GM19025 (cell line): ENCODE results near the gene ADD1.

Source experiments
- ATAC-seq: cut with Tn5 transposase; IDR thresholded peaks from one replicate; pipeline ENCODE4 v1.9.1; 2021; ENCODE audit warnings: mild to moderate bottlenecking, low read depth, moderate library complexity; ENCODE audit not compliant: unreplicated experiment

ADD1 gene

DNA sequence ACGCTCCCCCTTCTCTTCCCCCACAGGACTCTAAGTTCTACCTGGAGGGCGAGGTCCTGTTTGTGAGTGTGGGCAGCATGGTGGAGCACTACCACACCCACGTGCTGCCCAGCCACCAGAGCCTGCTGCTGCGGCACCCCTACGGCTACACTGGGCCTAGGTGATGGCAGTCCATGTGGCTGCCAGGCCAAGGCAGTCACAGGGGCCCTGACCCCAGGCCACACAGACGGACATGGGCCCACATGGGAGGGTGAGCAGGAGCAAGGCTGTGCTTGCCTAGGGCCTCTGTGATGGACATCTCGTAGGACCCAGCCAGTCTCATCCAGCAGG lies 10.0 kb upstream of the ADD1 start:
- no peak for ATAC-seq

DNA sequence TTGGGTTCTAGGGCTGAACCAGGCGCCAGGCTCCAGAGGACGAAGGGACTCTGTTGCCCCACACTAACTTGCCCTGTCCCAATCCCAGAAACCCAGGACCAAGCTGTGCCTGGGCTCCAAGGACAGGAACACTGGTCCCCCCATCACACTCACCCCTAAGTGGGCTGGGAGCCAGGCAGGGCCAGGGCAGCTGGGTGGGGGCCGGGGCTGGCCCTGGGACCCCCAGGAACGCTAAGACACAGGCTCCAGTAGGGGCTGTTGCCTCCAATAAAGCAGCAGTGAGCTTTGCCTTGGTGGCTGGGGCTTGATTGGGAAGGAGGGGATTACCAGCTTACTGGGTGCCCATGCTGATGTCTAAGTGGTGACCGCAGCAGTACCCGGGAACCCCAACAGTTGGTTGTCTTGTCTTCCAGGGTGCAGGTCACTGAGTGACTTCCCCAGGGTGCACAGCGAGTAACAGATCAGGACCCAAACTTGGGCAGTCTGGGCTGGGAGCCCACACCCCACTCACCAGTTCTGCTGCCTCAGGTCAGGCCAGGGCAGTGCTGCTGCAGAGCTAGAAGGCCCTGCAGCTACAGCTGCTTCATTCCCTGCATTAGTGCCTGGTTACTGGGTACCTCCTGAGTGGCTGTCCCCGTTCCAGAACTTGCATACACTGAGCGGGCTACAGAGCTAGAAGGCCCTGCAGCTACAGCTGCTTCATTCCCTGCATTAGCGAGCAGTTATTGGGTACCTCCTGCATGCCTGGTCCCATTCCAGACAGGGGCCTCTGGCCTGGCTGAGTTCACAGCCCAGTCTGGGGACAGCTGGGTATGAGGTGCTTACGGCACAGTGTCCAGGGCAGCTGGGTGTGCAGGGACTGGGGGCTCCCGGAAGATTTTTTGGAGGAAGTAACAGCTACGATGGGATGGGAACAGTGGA lies 9.4 kb upstream of the ADD1 start:
- no peak for ATAC-seq

DNA sequence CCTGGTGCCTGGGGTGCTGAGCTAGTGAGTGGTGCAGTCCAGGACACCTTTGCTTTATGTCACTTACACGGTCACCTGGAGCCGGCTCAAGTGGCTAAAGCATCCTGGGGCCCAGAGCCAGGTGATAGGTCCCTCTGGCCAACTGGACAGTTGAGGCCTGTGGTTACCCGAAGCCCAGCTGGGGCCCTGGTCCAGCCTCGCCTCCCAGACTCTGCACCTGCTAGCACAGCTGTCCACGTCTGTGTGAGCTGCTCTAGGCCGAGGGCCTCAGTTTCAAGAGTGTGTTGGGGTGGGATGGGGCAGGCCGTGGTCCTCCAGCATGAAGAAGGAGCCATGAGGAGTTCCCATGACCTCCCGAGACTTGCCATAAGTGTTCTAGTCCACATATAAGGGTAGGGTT lies 7.7 kb upstream of the ADD1 start:
- ATAC-seq: no peak

DNA sequence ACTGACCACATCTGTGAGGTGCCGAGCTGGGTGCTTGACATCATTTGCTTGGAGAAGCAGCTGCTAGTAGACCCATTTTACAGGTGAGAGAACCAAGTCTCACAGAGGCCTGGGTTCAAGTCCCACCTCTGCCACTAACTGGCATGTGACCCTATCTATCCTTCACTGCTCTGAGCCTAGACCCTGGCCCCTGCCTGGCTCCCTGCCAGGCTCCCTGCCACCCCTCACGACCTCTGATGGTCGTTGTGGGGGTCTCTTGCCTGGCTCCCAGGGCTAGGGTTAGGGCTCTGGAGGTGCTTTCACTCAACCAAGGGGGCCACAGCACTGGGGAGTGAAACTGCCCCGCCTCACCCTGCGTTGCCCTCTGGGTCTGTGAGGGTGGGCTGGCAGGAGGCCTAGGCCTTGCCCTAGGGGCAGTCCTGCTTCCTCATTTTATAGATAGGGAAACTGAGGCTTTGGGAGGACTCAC lies 7.2 kb upstream of the ADD1 start:
- ATAC-seq: no peak

DNA sequence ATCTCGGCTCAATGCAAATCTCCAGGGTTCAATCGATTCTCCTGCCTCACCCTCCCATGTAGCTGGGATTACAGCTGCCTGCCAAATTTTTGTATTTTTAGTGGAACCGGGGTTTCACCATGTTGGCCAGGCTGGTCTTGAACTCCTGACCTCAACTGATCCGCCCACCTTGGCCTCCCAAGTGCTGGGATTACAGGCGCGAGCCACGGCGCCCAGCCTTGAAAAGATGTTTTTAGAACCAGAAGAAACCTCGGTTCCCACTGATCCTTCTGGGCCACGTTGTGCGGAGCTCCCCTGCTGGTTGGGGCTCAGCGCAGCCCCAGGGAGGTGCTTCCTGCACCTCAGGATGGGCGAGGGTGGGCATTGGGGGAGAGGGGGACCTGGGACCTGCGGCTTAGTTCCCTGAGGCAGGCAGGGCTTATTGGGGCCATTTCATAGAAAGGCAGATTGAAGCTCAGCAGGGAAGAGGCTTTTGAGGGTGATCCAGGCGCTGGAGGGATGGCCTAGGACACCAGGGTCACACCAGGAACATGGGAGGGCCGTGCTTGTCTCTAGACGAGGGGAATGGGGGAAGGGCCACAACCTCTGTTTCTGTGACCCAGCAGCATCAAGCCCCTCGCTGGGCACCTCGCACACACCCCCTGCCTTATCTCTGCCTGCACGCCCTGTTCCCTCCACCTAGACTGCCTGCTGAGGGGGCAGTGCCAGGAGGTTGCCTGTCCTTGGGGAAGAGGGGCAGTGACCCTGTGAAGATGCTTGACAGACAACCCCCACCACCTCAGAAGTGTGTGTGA lies 6.3 kb upstream of the ADD1 start:
- ATAC-seq: no peak

DNA sequence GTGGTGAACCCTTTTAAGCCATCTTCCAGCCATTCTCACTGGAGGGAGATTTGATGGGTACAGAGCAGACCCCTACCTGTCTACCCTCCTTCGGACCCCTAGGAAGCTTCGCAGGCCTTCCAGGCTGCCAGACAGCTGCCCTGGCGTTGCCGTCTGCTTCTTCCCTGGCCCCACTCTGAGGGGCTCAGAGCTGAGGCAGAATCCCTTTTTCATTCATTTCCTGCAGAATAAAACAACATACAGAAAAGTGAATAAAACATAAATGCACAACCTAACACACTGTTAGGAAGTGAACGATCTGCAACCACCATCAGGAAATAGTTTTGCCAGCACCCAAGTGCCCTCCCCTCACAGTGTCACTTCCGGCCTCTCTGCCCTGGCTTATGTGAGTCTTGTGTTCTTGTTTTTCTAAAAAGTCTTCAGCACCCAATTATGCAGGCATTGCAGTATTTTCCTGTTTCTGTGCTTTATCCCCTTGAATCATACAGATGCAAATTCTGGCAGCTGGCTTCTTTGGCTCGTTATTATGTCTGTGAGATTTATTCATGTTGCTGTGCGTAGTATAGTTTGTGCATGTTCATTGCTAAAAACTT lies 5.6 kb upstream of the ADD1 start:
- ATAC-seq: no peak

DNA sequence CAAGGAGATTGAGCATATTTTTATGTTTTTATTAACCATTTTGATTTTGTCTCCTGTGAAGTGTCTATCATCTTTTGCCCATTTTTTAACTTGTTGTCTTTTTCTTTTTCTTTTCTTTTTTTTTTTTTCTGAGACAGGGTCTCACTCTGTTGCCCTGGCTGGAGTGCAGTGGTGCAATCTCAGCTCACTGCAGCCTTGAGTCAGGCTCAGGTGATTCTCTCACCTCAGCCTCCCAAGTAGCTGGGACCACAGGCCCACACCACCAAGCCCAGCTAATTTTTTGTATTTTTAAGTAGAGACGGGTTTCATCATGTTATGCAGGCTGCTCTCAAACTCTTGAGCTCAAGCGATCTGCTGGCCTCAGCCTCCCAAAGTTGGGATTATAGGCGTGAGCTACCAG lies 4.6 kb upstream of the ADD1 start:
- ATAC-seq: no peak

DNA sequence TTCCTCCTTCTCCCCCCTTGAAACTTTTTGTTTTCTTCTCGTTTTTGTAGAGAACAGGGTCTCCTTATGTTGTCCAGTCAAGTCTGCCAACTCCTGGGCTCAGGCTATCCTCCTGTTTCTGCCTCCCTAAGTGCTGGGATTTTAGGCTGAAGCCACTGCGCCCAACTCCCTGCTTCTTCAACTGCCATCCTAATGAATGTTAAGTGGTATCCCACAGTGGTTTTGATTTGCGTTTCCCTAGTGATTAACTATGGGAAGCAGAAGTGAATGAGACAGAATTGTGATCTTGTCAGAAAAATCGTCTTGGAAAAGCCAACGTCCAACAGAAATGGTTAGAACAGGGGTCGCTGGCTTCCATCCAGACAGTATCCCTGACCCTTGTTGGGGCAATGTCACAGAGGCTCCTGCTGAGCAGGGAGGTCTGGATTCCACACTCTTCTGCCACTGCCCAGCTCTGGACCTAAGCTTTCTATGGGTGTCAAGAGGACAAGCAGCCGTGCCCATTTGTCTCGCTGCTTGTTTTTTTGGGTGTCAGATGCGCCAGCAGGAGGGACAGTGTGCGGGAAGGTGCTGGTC lies 869 bp upstream of the ADD1 start:
- no peak for ATAC-seq

DNA sequence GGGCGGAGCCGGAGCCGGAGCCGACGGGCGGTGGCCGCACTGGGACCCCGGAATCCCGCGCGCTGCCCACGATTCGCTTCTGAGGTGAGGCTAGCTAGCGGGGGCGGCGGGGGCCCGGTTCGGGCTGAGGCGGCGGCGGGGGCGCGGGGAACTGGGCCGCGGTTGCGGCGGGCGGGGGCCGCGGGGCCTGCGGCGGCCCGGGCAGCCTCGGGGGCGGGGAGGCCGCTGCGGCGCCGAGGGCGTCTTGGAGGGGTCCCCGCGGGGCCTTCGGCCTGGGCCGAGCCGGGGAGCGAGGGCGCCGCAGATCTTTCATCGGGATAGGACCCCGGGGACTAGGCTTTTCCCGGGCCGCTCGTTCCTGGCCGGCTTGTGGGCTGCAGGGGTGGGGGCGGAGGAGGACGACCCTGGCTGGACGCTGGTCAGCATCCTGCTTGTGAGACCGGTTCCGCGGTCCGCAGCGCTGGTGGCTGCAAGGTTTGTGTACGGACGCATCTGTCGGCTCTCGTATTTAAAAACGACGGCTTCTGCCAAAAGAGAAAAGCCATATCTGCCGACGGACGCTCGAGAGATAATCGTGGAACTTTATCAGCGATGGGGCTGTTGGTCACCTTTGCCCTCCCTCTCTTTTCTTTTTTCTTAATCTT lies 419 bp downstream of the ADD1 start:
- peak; percentile 15 for ATAC-seq

DNA sequence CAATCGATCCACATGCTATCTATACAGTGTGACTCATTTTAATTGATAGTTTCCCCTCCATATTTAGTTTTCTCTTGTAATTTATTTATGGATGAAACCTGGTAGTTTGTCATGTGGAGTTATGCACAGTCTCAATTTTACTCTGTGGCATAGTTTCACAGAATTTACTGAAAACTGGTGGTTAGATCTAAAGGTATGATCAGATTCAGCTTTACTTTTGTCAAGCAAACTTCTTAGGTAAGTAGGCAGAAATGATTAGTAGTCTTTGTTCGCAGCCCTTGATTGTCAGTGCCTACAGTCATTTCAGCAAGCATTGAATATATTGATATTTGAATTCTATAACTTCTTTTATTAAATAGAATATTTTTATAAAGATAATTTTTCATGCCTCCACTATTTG lies 2.5 kb downstream of the ADD1 start:
- ATAC-seq: no peak

DNA sequence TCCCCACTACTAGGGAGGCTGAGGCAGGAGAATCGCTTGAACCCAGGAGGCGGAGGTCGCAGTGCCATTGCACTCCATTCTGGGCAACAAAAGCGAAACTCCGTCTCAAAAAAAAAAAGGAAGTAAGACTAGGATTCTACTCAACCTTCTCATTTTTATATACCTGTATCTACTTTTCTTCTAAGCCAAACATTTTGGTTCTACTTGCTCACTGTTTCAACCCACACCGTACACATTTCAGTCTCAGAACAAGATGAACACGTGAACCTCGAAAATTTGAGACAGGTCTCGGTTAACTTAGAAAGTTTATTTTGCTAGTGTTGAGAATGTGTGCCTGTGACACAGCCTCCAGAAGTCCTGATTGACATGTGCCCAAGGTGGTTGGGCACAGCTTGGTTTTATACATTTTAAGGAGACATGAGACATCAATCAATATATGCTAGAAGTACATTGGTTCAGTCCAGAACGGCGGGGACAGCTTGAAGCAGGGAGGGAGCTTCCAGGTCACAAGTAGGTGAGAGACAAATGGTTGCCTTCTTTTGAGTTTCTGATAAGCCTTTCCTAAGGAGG lies 3.7 kb downstream of the ADD1 start:
- no peak for ATAC-seq

DNA sequence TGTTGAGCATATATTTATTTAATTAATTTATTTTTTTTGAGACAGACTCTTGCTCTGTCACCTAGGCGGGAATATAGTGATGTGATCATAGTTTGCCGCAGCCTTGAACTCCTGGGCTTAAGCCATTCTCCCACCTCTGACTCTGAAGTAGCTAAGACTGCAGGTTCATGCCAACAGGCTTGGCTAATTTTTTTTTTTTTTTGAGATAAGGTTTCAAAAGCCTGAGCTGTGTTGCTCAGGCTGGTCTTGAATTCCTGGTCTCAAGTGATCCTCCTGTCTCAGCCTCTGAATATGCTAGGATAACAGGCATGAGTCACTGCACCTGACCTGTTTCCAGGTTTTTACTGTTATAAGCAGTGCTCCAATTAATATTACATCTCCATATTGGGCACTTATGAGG lies 4.8 kb downstream of the ADD1 start:
- no peak for ATAC-seq

DNA sequence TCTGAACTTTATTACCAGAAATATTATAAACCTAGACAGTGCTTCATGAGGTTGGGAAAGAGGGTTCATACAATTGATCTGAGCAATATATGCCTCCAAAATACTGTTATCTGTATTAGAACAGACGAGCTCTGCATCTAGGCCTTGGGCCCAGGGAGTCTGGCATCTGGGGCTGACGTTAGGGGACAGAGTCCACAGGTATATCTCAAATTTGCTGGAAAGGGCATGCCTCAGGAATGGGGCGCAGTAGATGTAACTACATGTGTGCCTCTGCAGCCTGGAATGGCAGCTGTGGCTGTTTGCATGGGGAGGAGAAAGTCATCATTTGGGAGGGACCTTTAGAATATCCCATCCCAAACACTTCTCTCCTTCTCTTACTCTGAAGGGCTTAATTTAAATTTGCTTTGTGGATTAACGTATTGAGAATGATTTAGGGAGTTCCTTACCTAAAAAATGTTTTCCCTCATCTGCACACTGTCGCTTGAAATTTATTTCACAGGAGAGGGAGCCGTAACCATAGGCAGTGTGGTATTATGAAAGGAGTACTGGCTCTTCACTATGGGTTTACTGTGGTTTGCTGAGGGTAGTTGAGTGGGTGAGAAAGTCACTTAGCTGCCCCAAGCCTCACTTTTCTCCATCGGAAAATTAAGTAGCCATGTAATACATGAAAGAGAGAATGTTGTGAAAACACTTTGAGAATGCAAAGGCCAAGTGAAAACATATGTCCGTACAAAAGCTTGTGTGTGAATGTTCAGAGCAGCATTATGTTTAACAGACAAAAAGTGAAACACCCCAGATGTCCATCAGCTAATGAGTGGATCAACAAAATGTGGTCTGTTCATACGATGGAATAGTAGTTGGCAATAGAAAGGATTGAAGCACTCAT lies 5.9 kb downstream of the ADD1 start:
- ATAC-seq: no peak

DNA sequence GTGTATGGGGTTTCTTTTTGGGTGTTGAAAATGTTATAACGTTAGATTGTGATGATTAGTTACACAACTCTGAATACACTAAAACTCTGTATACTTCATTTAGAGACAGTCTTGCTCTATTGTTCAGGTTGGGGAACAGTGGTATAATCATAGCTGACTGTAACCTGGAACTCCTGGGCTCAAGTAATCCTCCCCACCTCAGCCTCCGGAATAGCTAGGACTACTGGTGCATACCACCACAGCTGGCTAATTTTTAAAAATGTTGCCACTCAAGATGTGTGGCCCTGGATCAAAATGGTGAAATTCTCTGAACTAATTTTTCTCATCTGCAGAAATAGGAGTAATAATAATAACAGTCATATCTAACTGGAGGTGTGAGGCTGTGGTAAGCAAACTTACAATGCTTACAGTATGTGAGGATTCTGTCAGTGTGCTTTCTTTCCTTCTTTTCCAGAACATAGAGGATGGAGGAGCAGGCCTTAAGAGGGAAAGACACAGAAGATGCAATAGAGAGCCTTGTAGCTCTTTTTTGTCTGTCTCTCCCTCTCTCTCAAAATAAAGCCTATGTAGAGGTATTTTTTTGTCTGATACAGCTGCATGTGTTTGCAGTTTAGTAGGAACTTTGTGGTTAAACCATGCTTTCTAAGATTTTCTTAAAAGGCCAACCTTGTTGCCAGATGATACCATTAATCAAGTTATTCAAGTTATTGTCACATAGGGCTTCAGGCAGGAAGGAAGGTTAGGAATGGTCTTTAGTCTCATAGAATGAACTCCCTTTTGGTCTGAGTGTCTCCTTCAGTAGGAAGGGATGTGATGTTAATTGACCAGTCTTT lies 7.5 kb downstream of the ADD1 start:
- ATAC-seq: no peak

DNA sequence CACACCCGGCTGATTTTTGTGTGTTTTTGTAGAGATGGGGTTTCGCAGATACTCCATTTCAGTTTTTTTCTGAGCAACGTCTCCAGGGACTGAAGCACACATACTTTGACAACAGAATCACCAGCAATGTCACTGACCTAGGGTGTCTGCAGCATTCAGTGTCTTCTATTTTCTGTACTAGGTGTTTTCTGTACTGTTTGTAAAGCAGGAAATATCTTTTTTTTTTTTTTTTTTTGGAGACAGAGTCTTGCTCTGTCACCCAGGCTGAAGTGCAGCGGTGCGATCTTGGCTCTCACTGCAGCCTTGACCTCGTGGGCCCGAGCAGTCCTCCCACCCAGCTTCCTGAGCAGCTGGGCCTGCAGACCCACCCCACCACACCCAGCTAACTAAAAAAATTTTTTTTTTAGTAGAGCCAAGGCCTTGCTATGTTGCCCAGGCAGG lies 8.9 kb downstream of the ADD1 start:
- ATAC-seq: peak; percentile 58

DNA sequence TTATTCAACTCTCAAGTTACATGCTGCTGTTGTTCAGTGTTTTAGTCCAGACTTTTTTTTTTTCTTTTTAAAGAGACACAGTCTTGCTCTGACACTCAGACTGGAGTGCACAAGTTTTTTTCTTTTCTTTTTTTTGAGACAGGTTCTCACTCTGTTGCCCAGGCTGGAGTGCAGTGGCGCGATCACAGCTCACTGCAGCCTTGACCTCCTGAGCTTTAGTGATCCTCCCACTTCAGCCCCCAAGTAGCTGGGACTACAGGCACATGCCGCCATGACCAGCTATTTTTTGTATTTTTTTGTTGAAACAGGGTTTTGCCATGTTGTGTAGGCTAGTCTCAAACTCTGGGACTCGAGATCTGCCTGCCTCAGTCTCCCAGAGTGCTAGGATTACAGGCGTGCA lies 11.9 kb downstream of the ADD1 start:
- ATAC-seq: no peak

DNA sequence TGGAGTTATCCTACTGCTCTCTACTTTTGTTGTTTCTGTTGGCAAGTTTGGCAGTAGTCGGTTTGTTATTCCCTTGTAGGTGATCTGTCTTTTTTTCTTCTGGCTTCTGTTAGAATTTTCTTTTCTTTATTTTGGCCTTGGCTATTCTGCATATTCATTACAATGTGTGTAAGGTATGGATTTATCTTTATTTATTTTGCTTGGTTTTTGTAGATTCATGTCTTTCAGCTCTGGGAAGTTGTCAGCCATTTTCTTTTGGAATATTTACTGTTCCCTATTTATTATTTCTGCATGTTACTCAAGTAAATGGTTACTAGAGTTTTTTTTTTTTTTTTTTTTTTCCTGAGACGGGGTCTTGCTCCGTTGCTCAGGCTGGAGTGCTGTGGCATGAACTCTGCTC lies 12.6 kb downstream of the ADD1 start:
- ATAC-seq: no peak

DNA sequence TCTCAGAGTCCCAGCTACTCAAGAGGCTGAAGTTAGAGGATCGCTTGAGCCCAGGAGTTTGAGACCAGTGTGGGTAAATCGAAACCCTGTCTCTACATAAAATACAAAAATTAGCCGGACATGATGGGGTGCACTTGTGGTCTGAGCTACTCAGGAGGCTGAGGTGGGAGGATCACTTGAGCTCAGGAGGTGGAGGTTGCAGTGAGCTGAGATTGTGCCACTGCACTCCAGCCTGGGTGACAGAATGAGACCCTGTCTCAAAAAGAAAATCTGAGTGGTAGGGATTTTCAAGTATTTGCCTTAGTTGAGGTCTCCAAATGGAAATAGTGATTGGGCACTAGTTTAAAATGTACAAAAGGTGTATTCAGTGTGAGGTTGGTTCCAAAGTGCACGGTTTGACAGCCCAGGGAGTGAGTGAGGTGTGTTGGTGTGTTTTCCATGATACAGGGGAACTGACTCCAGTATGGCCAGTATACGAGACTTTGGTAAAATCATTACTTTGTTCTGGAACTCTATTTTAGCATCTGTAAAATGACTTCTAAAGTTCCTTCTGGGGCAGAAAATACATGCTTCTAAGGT lies 13.8 kb downstream of the ADD1 start:
- no peak for ATAC-seq
